Endothelial cell (in vitro differentiated cells): Measurements from ENCODE around the gene TRPM3. TPM values are rescaled to one million over a fixed set of nuclear protein-coding genes. Genes with fewer than 3 reads are reported as not detected.

Experiments
- DNase-seq: peaks from one replicate; pipeline ENCODE4 v3.0.0; 2021; ENCODE audit warnings: low spot score
- H3K27ac Mint-ChIP-seq: one replicate; pipeline ENCODE4 v1.8.0; 2021; ENCODE audit warnings: mixed read lengths, inconsistent platforms; ENCODE audit not compliant: unreplicated experiment
- H3K27me3 Mint-ChIP-seq: one replicate; pipeline ENCODE4 v1.8.0; 2021; ENCODE audit warnings: mild to moderate bottlenecking, moderate library complexity, mixed read lengths, inconsistent platforms; ENCODE audit not compliant: unreplicated experiment
- H3K36me3 Mint-ChIP-seq: one replicate; pipeline ENCODE4 v1.8.0; 2021; ENCODE audit warnings: mild to moderate bottlenecking, low read depth, mixed read lengths, inconsistent platforms; ENCODE audit not compliant: unreplicated experiment
- H3K4me1 Mint-ChIP-seq: one replicate; pipeline ENCODE4 v1.8.0; 2021; ENCODE audit warnings: mild to moderate bottlenecking, mixed read lengths, inconsistent platforms; ENCODE audit not compliant: unreplicated experiment
- H3K4me3 Mint-ChIP-seq: one replicate; pipeline ENCODE4 v1.8.0; 2021; ENCODE audit warnings: mild to moderate bottlenecking, mixed read lengths, inconsistent platforms; ENCODE audit not compliant: unreplicated experiment
- H3K9me3 Mint-ChIP-seq: one replicate; pipeline ENCODE4 v1.8.0; 2021; ENCODE audit warnings: mixed read lengths, inconsistent platforms; ENCODE audit not compliant: unreplicated experiment
- total RNA-seq: library from RNA; stranded (reverse); fragmentation: NEBNext Ultra II Directional; extraction: Animal tissue kit (Norgen Biotek cat#: 25700); gene quantifications from one replicate; pipeline ENCODE4 v1.2.1, GENCODE V29; 2021; ENCODE audit not compliant: unreplicated experiment
- TF ChIP-seq, protein P1 (sequence below): fragments of 200-600 bp; sonication (generic); IDR thresholded peaks from one replicate; pipeline ENCODE4 v1.5.0; 2021; ENCODE audit warnings: antibody characterized with exemption; ENCODE audit not compliant: unreplicated experiment

The TRPM3 gene
- total RNA-seq, 1 donor from 2014 or later: 0.54 TPM

DNA sequence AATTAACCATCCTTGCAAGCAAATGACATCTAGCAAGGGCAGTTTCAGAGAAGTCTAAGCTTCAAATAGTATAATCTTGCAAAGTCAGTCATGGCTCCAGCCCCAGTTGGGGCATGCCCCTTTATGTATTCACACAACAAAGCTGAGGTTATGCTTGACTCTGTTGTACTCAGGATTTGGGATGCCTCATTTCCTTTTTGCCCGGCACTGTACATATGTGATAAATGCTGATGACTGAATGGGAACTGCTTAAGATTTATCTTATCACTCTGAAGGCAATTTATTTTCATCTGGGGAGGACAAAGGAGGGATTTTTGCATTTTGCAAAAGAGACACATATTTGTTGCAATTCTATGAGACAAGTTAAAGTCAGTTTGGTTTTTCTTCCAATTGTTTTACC, 219.2 kb downstream of the TRPM3 start:
- peaks cover 4% of the 10 kb centered on the region for H3K4me1 Mint-ChIP-seq
- no peaks in the 10 kb centered on the region for H3K36me3 Mint-ChIP-seq
- H3K9me3 Mint-ChIP-seq: no peaks in the 10 kb centered on the region
- H3K27me3 Mint-ChIP-seq: no peaks in the 10 kb centered on the region
- no peak overlapping the region for H3K4me3 Mint-ChIP-seq
- DNase-seq: no peak
- TF ChIP-seq, protein P1, sequence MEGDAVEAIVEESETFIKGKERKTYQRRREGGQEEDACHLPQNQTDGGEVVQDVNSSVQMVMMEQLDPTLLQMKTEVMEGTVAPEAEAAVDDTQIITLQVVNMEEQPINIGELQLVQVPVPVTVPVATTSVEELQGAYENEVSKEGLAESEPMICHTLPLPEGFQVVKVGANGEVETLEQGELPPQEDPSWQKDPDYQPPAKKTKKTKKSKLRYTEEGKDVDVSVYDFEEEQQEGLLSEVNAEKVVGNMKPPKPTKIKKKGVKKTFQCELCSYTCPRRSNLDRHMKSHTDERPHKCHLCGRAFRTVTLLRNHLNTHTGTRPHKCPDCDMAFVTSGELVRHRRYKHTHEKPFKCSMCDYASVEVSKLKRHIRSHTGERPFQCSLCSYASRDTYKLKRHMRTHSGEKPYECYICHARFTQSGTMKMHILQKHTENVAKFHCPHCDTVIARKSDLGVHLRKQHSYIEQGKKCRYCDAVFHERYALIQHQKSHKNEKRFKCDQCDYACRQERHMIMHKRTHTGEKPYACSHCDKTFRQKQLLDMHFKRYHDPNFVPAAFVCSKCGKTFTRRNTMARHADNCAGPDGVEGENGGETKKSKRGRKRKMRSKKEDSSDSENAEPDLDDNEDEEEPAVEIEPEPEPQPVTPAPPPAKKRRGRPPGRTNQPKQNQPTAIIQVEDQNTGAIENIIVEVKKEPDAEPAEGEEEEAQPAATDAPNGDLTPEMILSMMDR: no peak
- no peak overlapping the region for H3K27ac Mint-ChIP-seq

DNA sequence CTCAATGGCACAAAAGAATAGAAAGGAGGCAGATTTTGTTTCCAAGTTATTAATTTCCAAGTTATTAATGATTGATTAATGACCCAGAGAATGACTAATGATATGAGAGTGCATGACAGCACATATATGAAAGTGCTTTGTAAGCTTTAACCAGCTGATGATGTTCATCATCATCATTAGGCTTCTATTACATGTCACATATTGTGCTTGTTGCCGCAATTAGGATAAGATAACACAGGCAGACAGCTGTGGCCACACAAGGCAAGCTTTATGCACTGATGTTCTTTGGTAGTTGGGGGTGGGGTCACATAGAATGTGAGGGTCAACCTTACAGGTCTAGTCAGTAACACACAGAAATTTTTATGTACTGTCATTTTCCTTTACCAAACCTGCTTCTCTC, 219.7 kb downstream of the TRPM3 start:
- DNase-seq: no peak
- H3K27ac Mint-ChIP-seq: no peak overlapping the region

DNA sequence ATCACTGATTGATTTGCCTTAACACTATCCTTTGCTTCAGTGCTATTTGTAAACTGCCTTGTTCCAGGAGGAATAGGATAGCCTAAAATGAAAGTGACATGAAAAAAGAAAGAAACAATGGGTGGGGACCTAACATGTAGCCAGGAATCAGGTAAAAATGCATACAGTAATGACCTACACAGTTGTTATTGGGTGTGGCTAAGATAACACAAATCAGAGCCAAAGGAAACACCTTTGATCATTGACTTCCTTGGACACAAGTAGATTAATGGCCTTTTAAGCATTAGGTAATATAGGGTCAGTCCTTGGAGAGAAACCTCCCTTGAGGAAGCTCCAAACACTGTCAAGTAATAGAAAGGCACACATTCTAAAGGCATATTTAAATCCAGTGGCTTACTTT, 220.4 kb downstream of the TRPM3 start:
- Mint-ChIP-seq H3K27me3 (no peaks in the 10 kb centered on the region), H3K4me1 (peaks cover 4% of the 10 kb centered on the region), H3K27ac (no peak overlapping the region), H3K36me3 (no peaks in the 10 kb centered on the region), H3K9me3 (no peaks in the 10 kb centered on the region), H3K4me3 (no peak overlapping the region)
- TF ChIP-seq, protein P1: no peak
- DNase-seq: no peak

More for the DNA sequence above, 219.7 kb downstream of the TRPM3 start:
- Mint-ChIP-seq H3K27me3 (no peaks in the 10 kb centered on the region), H3K36me3 (no peaks in the 10 kb centered on the region), H3K9me3 (no peaks in the 10 kb centered on the region), H3K4me1 (peaks cover 4% of the 10 kb centered on the region), H3K4me3 (no peak overlapping the region)
- TF ChIP-seq, protein P1: no peak

DNA sequence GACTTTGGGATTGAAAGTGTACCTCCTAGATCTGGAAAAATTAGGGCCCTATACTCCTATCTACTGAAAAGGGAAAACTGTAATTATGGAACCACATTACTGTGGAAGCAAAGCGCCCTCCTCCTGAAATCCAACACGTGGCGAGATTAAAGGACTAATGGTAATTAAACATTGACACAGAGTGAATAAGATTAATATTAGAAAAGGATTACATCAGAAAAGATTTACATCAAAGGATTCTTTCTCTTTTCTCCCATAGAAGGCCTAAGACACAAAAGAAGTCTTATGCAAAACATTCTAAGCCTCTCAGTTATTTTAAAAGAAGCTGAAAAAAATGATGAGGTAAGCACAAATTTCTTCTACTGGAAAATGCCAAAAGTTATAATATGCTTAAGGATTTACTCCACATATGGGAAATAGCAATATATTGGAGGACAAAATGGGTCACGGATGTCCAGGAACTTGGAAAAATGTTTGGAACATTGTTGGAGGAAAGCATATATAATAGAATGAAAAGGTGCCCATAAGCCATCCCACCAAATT, 227.8 kb downstream of the TRPM3 start:
- DNase-seq: no peak
- no peak overlapping the region for H3K4me3 Mint-ChIP-seq
- TF ChIP-seq, protein P1: no peak
- H3K9me3 Mint-ChIP-seq: no peaks in the 10 kb centered on the region
- no peaks in the 10 kb centered on the region for H3K27me3 Mint-ChIP-seq
- no peaks in the 10 kb centered on the region for H3K4me1 Mint-ChIP-seq
- no peaks in the 10 kb centered on the region for H3K36me3 Mint-ChIP-seq
- H3K27ac Mint-ChIP-seq: no peak overlapping the region

DNA sequence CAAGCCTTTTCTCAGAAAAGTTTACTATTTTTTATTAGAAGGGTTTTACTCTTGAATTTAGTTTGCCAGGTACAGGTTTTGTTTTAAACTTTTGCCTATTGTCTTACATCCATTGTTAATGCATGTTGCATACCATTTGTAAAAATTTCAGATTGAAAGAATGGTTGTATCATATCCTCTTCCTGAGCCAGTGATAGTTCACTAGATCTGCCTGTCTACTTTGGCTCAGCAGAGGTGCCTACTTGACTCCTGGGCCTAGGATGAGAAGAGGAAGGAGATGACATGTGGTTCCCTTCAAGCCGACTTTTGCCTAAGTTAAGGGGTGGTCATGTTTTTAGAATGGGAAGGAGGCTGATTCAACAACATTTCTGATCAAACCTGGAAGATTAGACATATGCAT, 232.9 kb downstream of the TRPM3 start:
- H3K4me1 Mint-ChIP-seq: no peaks in the 10 kb centered on the region

More for the DNA sequence above, 232.9 kb downstream of the TRPM3 start:
- Mint-ChIP-seq H3K27me3 (no peaks in the 10 kb centered on the region), H3K27ac (no peak overlapping the region), H3K36me3 (no peaks in the 10 kb centered on the region), H3K9me3 (no peaks in the 10 kb centered on the region), H3K4me3 (no peak overlapping the region)
- TF ChIP-seq, protein P1: no peak
- DNase-seq: no peak
